ENCODE data around the gene HPD.

The HPD gene

DNA sequence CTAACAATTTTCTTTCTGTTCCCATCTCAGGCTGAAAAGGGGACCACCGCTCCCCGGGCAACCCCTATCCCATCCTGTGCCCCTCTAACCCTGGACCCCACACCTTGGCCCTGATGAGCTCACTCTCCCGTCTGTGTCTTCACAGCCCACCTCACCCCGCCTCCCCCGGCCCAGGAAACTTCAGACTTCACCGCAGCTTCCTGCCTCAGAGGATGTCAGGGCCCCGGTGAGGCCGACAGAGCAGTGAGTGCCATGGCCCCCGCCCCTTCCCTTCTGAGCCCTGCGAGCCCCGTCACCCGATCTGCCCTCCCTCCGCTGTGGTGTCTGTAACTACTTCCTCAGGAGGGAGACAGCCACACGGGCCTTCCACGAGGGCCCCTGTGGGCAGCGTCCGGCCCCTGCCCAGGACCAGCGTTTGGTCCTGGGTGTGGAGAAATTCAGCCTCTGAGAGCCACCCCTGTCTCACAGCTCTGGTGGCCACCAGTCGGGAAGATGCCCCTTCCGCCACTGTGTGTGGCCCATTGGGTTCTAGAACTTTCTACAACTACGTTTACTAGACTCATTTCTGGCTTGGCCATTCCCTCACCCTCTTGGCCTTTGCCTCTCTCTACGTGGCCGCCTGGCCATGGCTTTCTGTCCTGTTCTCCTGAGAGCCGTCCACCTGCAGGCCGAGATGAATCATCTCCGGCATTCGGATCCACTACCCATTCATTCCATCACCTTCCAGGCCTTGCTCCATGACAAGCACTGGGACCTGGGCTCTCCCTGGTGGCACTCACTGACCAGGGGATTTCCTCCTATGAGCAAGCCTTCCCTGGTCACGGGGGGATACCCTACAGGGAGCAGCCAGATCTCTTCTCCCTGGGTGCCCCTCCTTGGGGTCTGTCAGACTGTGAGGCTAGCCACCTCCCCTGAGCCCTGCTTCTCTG lies 68.6 kb downstream of the HPD start:
- H3K9ac ChIP-seq (ENCODE audit: low read length) = peak overlapping the region; percentile 46; the same call in 1 of the 2 replicates
- H3K4me1 ChIP-seq (ENCODE audit: low read length) = peaks cover 17% of the 10 kb centered on the region
- H3K4me2 ChIP-seq (ENCODE audit: low read depth, low read length) = peak overlapping the region; percentile 45

More for the DNA sequence above, 68.6 kb downstream of the HPD start:
- Histone ChIP-seq H3K27ac (ENCODE audit: low read length) (peak overlapping the region; percentile 39; the same call in 1 of the 2 replicates), H3K9me2 (replicated peaks; ENCODE audit: insufficient read depth, low read length) (no peaks in the 10 kb centered on the region), H2AFZ (ENCODE audit: low read length) (peak overlapping the region; percentile 74), H3K4me3 (ENCODE audit: low read length) (no peak overlapping the region), H3K79me2 (ENCODE audit: low read length) (no peaks in the 10 kb centered on the region), H3K9me3 (replicated peaks; ENCODE audit: insufficient read depth, low read length) (no peaks in the 10 kb centered on the region), H3F3A (ENCODE audit: insufficient read depth, low read length) (no peaks in the 10 kb centered on the region), H3K27me3 (replicated peaks; ENCODE audit: insufficient read depth, low read length) (no peaks in the 10 kb centered on the region), H4K20me1 (ENCODE audit: insufficient read depth, low read length) (no peaks in the 10 kb centered on the region), H3K36me3 (replicated peaks; ENCODE audit: insufficient read depth, low read length) (no peaks in the 10 kb centered on the region)
- DNase-seq = peak; percentile 73
- TF ChIP-seq EZH2 (optimal IDR thresholded peaks at IDR 0.05; ENCODE audit: low read depth, low read length) = no peak
- no peak for TF ChIP-seq EZH2phosphoT487 (IDR thresholded peaks at IDR 0.05; ENCODE audit: low read length)
- TF ChIP-seq, protein P1, sequence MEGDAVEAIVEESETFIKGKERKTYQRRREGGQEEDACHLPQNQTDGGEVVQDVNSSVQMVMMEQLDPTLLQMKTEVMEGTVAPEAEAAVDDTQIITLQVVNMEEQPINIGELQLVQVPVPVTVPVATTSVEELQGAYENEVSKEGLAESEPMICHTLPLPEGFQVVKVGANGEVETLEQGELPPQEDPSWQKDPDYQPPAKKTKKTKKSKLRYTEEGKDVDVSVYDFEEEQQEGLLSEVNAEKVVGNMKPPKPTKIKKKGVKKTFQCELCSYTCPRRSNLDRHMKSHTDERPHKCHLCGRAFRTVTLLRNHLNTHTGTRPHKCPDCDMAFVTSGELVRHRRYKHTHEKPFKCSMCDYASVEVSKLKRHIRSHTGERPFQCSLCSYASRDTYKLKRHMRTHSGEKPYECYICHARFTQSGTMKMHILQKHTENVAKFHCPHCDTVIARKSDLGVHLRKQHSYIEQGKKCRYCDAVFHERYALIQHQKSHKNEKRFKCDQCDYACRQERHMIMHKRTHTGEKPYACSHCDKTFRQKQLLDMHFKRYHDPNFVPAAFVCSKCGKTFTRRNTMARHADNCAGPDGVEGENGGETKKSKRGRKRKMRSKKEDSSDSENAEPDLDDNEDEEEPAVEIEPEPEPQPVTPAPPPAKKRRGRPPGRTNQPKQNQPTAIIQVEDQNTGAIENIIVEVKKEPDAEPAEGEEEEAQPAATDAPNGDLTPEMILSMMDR (IDR thresholded peaks at IDR 0.05; ENCODE audit: low read length) = no peak
